ENCODE measurements around the gene RBBP7.

- TF ChIP-seq POLR2A (IDR thresholded peaks at IDR 0.05) (no peak), CTCF (IDR thresholded peaks at IDR 0.05) (no peak)
These were observed 30.2 kb downstream of the RBBP7 start for GRCh38 chrX:16839852-16840460.
